Astrocyte of the cerebellum (primary cell): ENCODE data around the gene RPL38.

ENCODE experiments used
- DNase-seq: peaks from one replicate; pipeline ENCODE4 v3.0.0-alpha.2; 2011; ENCODE audit warnings: low read depth
- H3K4me3 ChIP-seq: 2 replicates; pipeline ENCODE4 v1.5.1; 2011; ENCODE audit warnings: mild to moderate bottlenecking, low read depth, low read length, moderate library complexity
- in situ Hi-C: cut with HindIII; loops from 2 replicates; pipeline ENCODE4 v1.10.0; 2017; ENCODE audit warnings: low sequenced_read_pairs
- TF ChIP-seq, protein P1 (sequence below): IDR thresholded peaks from 2 replicates; pipeline ENCODE4 v1.5.1; 2012; ENCODE audit warnings: low read length, low read depth, moderate library complexity, mild to moderate bottlenecking; ENCODE audit errors: missing control alignments

The RPL38 gene

DNA sequence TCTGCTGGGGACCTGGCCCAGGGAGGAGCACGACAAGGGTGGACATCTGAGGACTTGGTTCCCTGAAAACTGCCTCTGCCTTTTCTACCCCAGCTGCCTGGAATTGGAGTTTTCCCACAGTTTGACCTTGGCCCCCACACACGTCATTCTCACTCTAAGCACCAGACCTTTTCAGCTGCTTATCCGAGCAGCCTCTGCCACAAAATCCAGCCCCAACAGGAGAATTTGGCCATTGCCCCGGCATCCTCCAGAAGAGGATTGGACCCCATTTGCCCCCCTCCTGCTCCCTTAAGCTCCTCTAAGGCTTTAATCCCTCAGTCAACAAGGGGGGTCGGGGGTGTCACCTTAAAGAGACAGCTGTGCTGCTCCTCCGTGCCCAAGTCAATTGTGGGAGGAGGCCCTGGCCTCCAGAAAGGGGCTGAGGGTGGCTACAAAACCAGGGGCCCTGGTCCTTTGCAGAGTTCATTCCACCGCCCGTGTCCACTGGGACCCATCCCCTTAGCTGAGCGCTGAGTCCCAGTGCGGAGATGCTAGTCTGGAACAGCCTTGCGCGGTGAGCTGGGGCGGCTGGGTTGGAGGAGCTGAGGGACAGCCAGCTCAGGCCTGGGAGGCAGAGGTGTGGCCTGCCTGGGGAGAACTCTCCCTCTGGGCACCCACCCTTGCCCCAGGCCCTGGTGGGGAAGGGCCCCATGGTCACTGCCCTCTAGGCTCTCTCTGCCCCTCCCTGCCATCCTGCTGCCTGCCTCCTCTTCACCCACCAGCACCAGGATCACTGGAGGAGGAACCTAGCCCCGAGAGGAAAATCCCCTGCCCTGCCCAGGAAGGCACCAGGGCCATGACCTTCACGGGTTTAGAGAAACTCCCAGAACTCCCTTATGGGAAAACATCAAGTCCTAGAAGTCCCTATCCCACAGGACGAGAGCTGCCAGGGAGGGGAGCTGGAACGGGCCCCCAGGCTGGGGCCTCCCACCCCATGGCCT lies 28.7 kb downstream of the RPL38 start:
- no peak for DNase-seq

DNA sequence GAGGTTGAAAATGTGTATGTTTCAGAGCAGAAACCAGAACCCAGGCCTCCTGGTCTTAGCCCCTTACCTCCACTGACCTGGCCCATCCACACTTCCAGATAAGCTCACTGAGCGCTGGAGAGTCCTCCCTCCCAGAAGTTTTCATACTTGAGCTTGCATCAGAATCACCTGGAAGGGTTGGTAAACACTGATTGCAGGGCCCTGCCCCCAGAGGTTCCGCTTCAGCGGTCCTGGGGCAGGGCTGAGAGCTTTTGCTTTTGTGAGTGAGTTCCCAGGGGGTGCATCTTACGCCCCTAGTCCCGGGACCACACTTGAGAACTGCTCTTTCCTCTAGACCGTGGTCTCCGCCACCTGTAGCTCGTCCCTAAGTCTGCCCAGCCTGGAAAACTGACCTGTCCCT lies 30.5 kb downstream of the RPL38 start:
- no peak overlapping the region for H3K4me3 ChIP-seq
- no peak for DNase-seq
- TF ChIP-seq, protein P1, sequence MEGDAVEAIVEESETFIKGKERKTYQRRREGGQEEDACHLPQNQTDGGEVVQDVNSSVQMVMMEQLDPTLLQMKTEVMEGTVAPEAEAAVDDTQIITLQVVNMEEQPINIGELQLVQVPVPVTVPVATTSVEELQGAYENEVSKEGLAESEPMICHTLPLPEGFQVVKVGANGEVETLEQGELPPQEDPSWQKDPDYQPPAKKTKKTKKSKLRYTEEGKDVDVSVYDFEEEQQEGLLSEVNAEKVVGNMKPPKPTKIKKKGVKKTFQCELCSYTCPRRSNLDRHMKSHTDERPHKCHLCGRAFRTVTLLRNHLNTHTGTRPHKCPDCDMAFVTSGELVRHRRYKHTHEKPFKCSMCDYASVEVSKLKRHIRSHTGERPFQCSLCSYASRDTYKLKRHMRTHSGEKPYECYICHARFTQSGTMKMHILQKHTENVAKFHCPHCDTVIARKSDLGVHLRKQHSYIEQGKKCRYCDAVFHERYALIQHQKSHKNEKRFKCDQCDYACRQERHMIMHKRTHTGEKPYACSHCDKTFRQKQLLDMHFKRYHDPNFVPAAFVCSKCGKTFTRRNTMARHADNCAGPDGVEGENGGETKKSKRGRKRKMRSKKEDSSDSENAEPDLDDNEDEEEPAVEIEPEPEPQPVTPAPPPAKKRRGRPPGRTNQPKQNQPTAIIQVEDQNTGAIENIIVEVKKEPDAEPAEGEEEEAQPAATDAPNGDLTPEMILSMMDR: no peak
- in situ Hi-C loops: no loop called here

More for the DNA sequence above, 28.7 kb downstream of the RPL38 start:
- in situ Hi-C loops: no loop called here
- no peak overlapping the region for H3K4me3 ChIP-seq
- TF ChIP-seq, protein P1: no peak

GRCh38 chr17:74234486-74234885 lies 31.0 kb downstream of the RPL38 start:
- TF ChIP-seq, protein P1: no peak
- in situ Hi-C loops: no loop called here
- DNase-seq: no peak
- no peak overlapping the region for H3K4me3 ChIP-seq

DNA sequence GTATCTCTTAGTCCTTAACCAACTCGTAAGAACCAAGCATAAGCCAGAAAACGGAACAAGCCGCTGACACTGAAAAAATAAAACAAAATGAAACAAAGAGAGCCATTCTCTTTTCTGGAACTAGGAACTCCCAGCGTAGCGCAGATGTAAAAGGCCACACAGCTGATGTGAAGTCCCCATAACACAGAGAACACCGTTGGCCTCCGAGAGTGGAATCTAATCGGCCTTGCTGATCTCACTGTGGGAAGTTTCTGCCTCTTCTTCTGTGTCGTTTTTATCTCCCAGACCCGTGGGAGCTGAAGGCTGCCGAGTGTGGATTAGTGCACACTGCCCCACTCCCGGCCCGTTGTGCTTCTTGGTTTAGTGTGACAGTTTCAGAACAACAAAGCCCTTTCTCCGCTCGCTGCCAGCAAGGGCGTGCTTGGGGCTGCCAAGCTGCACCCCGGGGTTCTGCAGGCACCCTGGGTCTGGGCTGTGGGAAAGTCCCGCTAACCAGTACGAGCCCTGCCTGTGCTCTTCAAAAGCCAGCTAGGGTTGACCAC lies 31.6 kb downstream of the RPL38 start:
- H3K4me3 ChIP-seq: no peak overlapping the region
- TF ChIP-seq, protein P1: no peak
- no peak for DNase-seq
- in situ Hi-C loops: no loop called here

GRCh38 chr17:74235911-74236371 lies 32.5 kb downstream of the RPL38 start:
- DNase-seq: no peak
- in situ Hi-C loops: no loop called here
- TF ChIP-seq, protein P1: no peak
- no peak overlapping the region for H3K4me3 ChIP-seq

DNA sequence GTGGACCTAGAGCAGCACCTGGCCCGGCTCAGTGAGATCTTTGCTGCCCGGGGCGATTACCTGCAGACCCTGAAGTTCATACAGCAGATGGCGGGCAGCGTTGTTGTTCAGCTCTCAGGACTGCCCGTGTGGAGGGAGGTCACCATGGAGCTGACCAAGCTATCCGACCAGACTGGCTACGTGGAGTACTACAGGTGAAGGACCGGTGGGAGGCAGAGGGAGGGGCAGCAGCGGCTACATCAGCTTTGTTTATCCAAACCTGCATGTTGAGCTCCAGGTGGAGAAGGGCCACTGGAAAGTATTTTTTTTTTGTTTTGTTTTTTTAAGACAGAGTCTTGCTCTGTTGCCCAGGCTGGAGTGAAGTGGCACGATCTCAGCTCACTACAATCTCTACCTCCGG lies 33.8 kb downstream of the RPL38 start:
- in situ Hi-C loops: no loop called here
- TF ChIP-seq, protein P1: no peak
- no peak for DNase-seq
- no peak overlapping the region for H3K4me3 ChIP-seq
